PC-3 (cell line): Measurements from ENCODE around the gene ANAPC2.

Experiments
- EZH2 ChIP-seq: fragments of 300-600 bp; sonication (generic); IDR thresholded peaks from one replicate; pipeline ENCODE4 v1.6.1; 2017; ENCODE audit warnings: antibody characterized with exemption, mild to moderate bottlenecking, low read length; ENCODE audit not compliant: unreplicated experiment
- TF ChIP-seq, protein P1 (sequence below): fragments of 300-600 bp; sonication (generic); conservative IDR thresholded peaks from 2 replicates; pipeline ENCODE4 v1.5.1; 2017; ENCODE audit warnings: antibody characterized with exemption, low read depth, mild to moderate bottlenecking, low read length

- TF ChIP-seq EZH2: no peak
- TF ChIP-seq, protein P1, sequence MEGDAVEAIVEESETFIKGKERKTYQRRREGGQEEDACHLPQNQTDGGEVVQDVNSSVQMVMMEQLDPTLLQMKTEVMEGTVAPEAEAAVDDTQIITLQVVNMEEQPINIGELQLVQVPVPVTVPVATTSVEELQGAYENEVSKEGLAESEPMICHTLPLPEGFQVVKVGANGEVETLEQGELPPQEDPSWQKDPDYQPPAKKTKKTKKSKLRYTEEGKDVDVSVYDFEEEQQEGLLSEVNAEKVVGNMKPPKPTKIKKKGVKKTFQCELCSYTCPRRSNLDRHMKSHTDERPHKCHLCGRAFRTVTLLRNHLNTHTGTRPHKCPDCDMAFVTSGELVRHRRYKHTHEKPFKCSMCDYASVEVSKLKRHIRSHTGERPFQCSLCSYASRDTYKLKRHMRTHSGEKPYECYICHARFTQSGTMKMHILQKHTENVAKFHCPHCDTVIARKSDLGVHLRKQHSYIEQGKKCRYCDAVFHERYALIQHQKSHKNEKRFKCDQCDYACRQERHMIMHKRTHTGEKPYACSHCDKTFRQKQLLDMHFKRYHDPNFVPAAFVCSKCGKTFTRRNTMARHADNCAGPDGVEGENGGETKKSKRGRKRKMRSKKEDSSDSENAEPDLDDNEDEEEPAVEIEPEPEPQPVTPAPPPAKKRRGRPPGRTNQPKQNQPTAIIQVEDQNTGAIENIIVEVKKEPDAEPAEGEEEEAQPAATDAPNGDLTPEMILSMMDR: no peak
These were observed 13.6 kb downstream of the ANAPC2 start for GRCh38 chr9:137174722-137175293.
